ENCODE measurements around the gene TSC22D2.

DNA sequence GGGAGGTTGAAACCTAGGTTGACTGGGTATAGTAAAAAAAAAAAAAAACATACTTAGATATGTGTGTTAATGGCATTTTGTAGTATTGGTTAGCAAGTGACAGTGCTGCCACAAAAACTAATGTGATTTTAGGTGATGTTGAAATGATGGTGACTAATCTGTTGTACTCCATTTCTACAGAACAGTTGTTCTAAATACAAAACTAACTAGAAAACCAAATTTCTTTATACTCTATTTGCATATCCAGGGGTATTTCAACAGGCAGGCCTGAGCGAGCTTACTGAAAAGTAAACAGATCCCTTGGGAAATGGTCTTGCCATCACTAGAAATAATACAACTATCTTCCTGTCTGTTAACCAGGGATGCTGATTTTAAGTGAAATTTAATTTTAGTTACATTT is 20.5 kb downstream of the TSC22D2 start:
- TF ChIP-seq ZFP3 (CRISPR knock-in tag; IDR thresholded peaks at IDR 0.05) = no peak
- TF ChIP-seq TOX (CRISPR knock-in tag; IDR thresholded peaks at IDR 0.05; ENCODE audit: borderline replicate concordance) = no peak
- TF ChIP-seq, protein P1, sequence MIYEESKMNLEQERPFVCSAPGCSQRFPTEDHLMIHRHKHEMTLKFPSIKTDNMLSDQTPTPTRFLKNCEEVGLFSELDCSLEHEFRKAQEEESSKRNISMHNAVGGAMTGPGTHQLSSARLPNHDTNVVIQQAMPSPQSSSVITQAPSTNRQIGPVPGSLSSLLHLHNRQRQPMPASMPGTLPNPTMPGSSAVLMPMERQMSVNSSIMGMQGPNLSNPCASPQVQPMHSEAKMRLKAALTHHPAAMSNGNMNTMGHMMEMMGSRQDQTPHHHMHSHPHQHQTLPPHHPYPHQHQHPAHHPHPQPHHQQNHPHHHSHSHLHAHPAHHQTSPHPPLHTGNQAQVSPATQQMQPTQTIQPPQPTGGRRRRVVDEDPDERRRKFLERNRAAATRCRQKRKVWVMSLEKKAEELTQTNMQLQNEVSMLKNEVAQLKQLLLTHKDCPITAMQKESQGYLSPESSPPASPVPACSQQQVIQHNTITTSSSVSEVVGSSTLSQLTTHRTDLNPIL (CRISPR knock-in tag; IDR thresholded peaks at IDR 0.05; ENCODE audit: low read depth) = no peak
- TF ChIP-seq, protein P2, sequence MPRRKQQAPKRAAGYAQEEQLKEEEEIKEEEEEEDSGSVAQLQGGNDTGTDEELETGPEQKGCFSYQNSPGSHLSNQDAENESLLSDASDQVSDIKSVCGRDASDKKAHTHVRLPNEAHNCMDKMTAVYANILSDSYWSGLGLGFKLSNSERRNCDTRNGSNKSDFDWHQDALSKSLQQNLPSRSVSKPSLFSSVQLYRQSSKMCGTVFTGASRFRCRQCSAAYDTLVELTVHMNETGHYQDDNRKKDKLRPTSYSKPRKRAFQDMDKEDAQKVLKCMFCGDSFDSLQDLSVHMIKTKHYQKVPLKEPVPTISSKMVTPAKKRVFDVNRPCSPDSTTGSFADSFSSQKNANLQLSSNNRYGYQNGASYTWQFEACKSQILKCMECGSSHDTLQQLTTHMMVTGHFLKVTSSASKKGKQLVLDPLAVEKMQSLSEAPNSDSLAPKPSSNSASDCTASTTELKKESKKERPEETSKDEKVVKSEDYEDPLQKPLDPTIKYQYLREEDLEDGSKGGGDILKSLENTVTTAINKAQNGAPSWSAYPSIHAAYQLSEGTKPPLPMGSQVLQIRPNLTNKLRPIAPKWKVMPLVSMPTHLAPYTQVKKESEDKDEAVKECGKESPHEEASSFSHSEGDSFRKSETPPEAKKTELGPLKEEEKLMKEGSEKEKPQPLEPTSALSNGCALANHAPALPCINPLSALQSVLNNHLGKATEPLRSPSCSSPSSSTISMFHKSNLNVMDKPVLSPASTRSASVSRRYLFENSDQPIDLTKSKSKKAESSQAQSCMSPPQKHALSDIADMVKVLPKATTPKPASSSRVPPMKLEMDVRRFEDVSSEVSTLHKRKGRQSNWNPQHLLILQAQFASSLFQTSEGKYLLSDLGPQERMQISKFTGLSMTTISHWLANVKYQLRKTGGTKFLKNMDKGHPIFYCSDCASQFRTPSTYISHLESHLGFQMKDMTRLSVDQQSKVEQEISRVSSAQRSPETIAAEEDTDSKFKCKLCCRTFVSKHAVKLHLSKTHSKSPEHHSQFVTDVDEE (CRISPR knock-in tag; IDR thresholded peaks at IDR 0.05) = no peak
- no peak for TF ChIP-seq RARB (CRISPR knock-in tag; IDR thresholded peaks at IDR 0.05)
- TF ChIP-seq, protein P3, sequence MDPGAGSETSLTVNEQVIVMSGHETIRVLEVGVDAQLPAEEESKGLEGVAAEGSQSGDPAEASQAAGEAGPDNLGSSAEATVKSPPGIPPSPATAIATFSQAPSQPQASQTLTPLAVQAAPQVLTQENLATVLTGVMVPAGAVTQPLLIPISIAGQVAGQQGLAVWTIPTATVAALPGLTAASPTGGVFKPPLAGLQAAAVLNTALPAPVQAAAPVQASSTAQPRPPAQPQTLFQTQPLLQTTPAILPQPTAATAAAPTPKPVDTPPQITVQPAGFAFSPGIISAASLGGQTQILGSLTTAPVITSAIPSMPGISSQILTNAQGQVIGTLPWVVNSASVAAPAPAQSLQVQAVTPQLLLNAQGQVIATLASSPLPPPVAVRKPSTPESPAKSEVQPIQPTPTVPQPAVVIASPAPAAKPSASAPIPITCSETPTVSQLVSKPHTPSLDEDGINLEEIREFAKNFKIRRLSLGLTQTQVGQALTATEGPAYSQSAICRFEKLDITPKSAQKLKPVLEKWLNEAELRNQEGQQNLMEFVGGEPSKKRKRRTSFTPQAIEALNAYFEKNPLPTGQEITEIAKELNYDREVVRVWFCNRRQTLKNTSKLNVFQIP (CRISPR knock-in tag; IDR thresholded peaks at IDR 0.05; ENCODE audit: borderline replicate concordance, low read depth) = no peak
- no peak for TF ChIP-seq ZNF70 (CRISPR knock-in tag; IDR thresholded peaks at IDR 0.05)
- TF ChIP-seq, protein P4, sequence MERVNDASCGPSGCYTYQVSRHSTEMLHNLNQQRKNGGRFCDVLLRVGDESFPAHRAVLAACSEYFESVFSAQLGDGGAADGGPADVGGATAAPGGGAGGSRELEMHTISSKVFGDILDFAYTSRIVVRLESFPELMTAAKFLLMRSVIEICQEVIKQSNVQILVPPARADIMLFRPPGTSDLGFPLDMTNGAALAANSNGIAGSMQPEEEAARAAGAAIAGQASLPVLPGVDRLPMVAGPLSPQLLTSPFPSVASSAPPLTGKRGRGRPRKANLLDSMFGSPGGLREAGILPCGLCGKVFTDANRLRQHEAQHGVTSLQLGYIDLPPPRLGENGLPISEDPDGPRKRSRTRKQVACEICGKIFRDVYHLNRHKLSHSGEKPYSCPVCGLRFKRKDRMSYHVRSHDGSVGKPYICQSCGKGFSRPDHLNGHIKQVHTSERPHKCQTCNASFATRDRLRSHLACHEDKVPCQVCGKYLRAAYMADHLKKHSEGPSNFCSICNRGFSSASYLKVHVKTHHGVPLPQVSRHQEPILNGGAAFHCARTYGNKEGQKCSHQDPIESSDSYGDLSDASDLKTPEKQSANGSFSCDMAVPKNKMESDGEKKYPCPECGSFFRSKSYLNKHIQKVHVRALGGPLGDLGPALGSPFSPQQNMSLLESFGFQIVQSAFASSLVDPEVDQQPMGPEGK (CRISPR knock-in tag; IDR thresholded peaks at IDR 0.05; ENCODE audit: borderline replicate concordance) = no peak
- no peak for TF ChIP-seq GLIS3 (CRISPR knock-in tag; IDR thresholded peaks at IDR 0.05)
- TF ChIP-seq ZNF565 (CRISPR knock-in tag; conservative IDR thresholded peaks at IDR 0.05; ENCODE audit: low read depth) = no peak
- no peak for TF ChIP-seq ISL1 (CRISPR knock-in tag; IDR thresholded peaks at IDR 0.05)
- TF ChIP-seq ZFP30 (CRISPR knock-in tag; IDR thresholded peaks at IDR 0.05) = no peak
- no peak for TF ChIP-seq ZC3H10 (CRISPR knock-in tag; IDR thresholded peaks at IDR 0.05)
- TF ChIP-seq ARNTL (CRISPR knock-in tag; IDR thresholded peaks at IDR 0.05; ENCODE audit: borderline replicate concordance, low read depth) = no peak
